Putamen (tissue), 1 donor: ENCODE measurements around the gene AMDHD1.

Source experiments
- DNase-seq: peaks from one replicate; pipeline ENCODE4 v3.0.0-alpha.2; 2016; ENCODE audit warnings: low spot score

The AMDHD1 gene

DNA sequence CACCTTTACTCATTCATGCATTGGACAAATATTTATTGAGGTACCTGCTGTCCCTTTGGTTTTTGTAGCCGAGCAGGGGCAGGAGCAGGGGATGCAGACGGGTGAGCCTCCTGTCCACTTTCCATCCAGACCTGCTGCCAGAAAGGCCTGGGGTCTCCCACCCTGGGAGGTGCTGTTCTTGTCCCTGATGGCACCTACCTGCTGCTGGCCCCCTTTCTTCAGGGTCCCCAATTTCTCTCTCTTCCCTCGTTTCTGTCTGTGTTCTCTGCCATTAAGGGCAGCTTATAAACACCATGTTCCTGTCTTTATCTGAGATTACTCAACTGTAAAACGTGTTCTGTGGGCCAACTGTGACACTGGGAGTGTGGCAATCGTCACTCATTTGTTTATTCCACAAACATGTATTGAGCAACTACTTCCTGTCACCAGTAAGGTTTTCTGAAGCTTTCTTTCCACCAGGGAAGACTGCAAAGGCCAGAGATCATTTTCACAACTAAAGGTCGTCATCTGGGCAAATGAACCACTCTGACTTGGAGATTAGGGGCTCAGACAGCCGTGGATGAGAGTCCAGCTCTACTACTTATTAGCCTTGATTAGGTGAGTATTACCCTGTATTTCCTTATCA lies 53.0 kb downstream of the AMDHD1 start, which contains the start of gene HAL:
Gene HAL (minus strand): TSS at position 311 of the 625 bp plus-strand sequence. CDS start 434 bp downstream, outside the sequence.
- no peak for DNase-seq

- DNase-seq: no peak
Measured at GRCh38 chr12:95997276-95997675, 54.1 kb downstream of the AMDHD1 start.

DNA sequence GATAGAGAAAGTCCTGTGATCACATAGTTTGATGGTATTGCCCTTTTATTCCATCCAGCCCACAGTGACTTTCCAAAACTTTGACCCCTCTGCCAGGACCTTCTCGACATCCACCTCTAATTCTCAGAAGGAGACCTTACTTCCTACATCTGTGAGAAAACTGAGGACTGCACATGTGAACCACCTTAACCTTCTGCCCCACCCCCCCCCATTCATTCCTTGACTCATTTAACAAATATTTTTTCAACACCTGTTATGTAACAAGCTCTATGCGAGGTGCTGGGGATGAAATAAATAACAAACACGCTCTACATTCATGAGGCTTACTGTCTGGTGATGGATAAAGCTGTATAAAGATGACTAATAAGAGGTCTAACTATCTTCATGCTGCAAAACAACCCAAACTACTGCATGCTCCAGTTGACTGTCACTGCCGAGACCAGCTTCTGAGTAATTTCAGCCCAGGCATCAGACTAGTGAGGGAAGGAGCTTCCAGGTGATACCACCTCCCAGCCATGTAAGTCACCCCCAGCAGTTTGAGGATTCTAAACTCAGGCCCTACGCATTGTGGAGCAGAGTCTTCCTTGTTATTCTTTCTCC lies 54.9 kb downstream of the AMDHD1 start:
- no peak for DNase-seq

GRCh38 chr12:95998611-95999286 lies 55.6 kb downstream of the AMDHD1 start:
- DNase-seq: peak; percentile 54

GRCh38 chr12:95999484-95999883 lies 56.4 kb downstream of the AMDHD1 start:
- DNase-seq: no peak

GRCh38 chr12:96000858-96001257 lies 57.7 kb downstream of the AMDHD1 start:
- DNase-seq: no peak

DNA sequence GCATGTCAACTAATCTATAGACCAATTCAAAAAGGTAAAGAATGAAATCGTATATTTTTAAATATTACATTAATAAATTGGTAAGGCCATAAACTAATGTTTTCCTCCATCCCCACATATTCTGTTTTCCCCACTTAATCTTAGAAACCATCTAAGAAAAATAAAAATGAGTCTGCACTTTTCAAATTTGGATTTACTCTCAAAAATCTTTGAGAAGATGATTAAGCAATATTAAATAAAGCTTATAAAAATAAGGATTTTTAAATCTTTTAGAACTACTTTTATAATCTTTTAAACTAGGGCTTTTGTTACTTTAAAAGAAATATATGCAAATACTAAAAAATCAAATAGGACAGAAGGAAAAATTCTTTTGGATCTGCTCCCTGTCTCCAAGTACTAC lies 63.6 kb downstream of the AMDHD1 start:
- no peak for DNase-seq

- no peak for DNase-seq
Measured at GRCh38 chr12:96007729-96008128, 64.6 kb downstream of the AMDHD1 start.

DNA sequence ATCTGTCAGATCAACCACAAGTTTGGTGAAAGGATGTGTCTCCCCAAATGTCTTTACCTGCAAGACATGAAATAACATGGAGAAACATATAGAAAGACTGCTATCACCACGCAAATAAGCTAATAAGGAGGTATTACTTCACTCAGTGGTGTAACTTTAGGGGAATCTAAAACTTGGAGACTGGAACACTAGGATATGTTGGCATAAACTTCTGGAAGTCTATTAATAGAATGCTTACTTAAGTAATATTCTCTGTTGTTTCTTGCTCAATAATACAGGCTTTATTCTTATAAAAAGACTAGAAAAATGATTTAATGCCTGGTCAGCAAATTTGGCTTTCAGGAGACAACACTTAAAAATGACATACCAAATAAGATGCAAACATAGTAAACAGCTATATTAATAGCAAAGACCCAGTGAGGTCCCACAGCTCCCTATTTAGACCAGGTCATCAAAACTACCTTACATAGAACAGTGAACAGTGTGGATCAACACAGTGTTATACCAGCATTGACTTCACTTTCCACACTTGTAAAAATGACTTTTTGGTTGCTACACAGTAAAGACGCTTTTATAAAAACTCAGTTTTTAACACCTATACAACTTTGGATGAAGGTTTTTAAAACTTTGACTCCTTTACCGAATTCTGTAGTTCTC lies 71.9 kb downstream of the AMDHD1 start:
- no peak for DNase-seq

- no peak for DNase-seq
Measured at GRCh38 chr12:96015672-96016071, 72.5 kb downstream of the AMDHD1 start.
